Activated CD8-positive, alpha-beta memory T cell treated with anti-CD3 and anti-CD28 coated beads, Interleukin-2, amount 50 U/mL, for 24 hours (primary cell): ENCODE measurements around the gene FCGBP.
"Not testable (repeated sequence)": the region's sequence is repeated elsewhere in the genome, so short reads cannot be mapped to it uniquely, and the experiment has no call there.

ENCODE experiments used
- DNase-seq: peaks from one replicate; pipeline ENCODE4 v3.0.0-alpha.2; 2020; ENCODE audit errors: extremely low read depth

Gene FCGBP

GRCh38 chr19:39917561-39918182 is 16.8 kb downstream of the FCGBP start:
- no peak for DNase-seq

- DNase-seq: no peak
Observed at GRCh38 chr19:39916851-39917396, 17.5 kb downstream of the FCGBP start.

DNA sequence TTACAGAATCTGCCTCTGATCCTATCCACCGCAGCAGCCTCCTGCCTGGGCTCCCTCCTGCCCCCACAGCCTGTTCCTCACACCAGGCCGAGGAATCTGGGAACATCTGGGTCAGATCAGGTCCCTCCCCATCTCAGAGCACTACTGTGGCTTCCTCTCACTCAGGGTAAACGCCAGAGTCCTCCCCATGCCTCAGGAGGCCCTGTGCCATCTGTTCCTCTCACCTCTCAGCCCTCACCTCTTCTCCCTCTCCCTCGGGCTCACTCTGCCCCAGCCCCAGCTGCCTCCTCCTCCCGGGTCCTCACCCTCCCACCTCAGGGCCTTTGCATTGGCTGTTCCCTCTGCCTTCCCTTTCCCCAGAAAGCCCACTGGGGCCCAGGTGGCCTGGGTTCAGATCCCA is 18.2 kb downstream of the FCGBP start:
- DNase-seq: no peak

DNA sequence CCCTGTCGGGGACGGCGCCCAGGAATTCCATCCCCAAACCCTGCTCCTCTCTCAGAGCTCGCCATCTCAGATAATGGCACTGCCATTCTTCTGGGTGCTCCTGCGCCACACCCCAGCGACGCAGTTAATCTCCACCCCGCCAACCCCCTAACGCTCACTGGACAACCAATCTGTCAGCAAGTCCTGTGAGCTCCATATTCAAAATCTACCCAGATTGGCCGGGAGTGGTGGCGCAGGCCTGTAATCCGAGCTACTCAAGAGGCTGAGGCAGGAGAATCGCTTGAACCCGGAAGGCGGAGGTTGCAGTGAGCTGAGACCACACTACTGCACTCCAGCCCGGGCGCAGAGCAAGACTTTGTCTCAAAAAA is 18.6 kb downstream of the FCGBP start:
- no peak for DNase-seq

DNA sequence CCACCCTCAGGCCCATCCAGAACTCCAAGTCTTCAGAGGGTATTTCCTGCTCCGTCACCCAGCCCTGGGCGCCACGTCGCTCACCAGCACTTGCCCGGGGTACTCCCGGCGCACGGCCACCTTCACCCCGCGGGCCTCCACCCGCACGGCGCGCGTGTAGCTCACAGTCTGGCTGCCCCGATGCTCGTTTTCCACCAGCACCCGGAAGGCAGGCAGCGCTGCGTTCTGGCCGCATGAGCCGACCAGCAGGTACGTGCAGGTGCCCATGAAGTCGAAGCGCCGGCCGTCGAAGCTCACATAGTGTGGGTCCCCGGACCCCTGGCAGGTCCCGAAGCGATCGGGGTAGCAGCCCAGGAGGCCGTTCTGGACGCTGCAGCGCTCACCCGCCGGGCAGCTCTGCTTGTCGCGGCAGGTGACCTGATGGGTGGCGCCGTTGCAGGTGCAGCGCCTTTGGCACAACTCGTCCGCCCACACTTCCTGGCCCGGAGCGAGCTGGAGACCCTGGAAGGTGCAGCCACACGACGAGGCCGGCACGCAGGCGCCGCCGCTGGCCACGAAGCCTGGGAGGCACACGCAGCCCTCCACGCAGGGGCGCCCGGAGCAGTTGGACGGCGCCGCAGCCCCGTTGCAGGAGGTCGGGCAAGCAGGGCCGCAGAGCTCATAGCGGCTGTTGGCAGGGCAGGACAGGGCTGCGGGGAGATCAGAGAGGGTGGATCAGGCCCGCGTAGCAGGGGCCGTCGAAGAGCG is 19.2 kb downstream of the FCGBP start:
- no peak for DNase-seq

- DNase-seq: no peak
Observed at GRCh38 chr19:39913682-39914333, 20.6 kb downstream of the FCGBP start.

- no peak for DNase-seq
Observed at GRCh38 chr19:39908803-39909202, 25.6 kb downstream of the FCGBP start.

- DNase-seq: no peak
Observed at GRCh38 chr19:39906820-39907611, 27.4 kb downstream of the FCGBP start.

DNA sequence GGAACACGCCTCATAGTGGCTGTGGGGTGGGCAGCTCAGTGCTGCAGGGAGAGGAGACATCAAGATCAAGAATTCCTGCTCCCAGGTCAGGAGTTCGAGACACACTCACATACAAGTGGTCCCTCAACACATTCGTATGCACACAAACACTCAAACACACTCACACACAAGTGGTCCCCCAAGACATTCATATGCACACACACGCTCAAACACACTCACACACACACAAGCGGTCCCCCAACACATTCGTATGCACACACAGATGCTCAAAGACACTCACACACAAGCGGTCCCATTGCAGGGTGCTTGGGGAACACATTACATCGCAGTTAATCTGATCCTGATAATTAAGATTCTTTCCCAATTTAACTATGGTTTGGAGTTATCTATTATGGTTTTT is 28.2 kb downstream of the FCGBP start:
- no peak for DNase-seq

- not testable (repeated sequence) for DNase-seq
Observed at GRCh38 chr19:39903486-39904091, 30.8 kb downstream of the FCGBP start.

DNA sequence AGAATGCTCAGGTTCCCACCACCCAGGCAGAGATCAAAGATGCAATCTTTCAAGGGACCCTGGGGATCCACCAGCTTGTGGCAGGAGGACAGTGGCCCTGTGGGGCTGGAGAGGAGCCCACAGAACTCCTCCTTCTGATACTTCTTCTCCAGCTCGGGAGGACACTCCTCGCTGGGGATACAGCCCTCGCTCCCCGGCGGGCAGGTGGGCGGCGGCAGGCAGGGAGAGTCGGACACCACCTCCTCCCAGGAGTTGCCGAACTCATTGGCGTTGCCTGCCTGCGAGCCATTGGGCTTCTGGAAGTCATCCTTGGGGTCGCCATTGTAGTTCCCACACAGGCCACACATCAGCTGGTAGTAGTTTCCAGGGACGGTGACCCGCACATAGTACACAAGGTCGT is 32.1 kb downstream of the FCGBP start:
- DNase-seq: not testable (repeated sequence)

DNA sequence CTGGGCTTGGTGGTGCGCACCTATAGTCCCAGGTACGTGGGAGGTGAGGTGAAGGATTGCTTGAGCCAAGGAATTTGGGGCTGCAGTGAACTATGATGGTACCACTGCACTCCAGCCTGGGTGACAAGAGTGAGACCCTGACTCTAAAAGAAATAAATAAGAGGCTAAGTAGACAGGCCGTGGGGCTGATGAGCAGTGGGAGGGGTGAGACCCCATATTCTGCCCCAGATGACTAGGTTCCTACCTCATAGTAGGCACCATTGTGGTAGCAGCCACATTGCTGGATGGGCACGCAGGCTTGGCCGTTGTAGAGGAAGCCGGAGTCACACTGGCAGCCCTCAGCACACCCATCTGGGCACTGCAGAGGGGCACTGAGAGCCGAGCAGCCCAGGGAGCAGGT is 32.8 kb downstream of the FCGBP start:
- DNase-seq: not testable (repeated sequence)

- not testable (repeated sequence) for DNase-seq
Observed at GRCh38 chr19:39898858-39899257, 35.6 kb downstream of the FCGBP start.

GRCh38 chr19:39897511-39898245 is 36.8 kb downstream of the FCGBP start:
- DNase-seq: not testable (repeated sequence)

GRCh38 chr19:39895096-39895495 is 39.3 kb downstream of the FCGBP start:
- not testable (repeated sequence) for DNase-seq

GRCh38 chr19:39894236-39894606 is 40.2 kb downstream of the FCGBP start:
- not testable (repeated sequence) for DNase-seq

- not testable (repeated sequence) for DNase-seq
Observed at GRCh38 chr19:39893366-39894235, 40.8 kb downstream of the FCGBP start.

DNA sequence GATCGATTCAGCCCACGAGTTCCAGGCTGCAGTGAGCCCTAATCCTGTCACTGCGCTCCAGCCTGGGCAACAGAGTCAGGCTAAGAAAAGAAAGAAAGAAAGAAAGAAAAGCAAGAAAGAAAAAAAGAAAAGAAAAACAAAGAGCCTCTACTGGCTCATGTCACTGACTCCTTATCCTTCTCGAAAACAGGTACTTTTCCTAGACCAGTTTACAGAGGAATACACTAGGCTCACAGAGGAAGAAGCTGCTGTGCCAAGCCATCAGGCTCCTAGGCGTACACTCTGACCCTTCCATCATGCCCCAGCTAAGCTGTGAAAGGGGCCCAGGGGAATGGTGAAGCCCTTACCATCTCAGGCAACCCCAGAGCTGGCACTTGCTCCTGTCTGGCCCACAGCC is 41.9 kb downstream of the FCGBP start:
- DNase-seq: not testable (repeated sequence)

GRCh38 chr19:39891660-39892505 is 42.6 kb downstream of the FCGBP start:
- not testable (repeated sequence) for DNase-seq
